22Rv1 (cell line): ENCODE results near the gene CNKSR3.

Experiments
- H3K27ac ChIP-seq: fragments of 450-650 bp; 2 replicates; pipeline ENCODE4 v1.5.1; 2017
- CTCF ChIP-seq: fragments of 450-650 bp; IDR thresholded peaks from 2 replicates; pipeline ENCODE4 v1.5.1; 2017; ENCODE audit warnings: mild to moderate bottlenecking
- ZFX ChIP-seq: fragments of 450-650 bp; IDR thresholded peaks from 2 replicates; pipeline ENCODE4 v1.6.1; 2017; ENCODE audit warnings: antibody characterized with exemption, borderline replicate concordance

Gene CNKSR3

GRCh38 chr6:154501578-154501868, 9.0 kb downstream of the CNKSR3 start:
- H3K27ac ChIP-seq, result no peak overlapping the region

GRCh38 chr6:154500769-154501577, 9.5 kb downstream of the CNKSR3 start:
- no peak for TF ChIP-seq ZFX
- TF ChIP-seq CTCF, result peak; percentile 68
- H3K27ac ChIP-seq, result no peak overlapping the region

More at GRCh38 chr6:154501578-154501868, 9.0 kb downstream of the CNKSR3 start:
- TF ChIP-seq ZFX, result no peak
- no peak for TF ChIP-seq CTCF

- H3K27ac ChIP-seq, result no peak overlapping the region
- TF ChIP-seq CTCF (no peak), ZFX (no peak)
Measured at GRCh38 chr6:154499855-154500589, 10.5 kb downstream of the CNKSR3 start.

GRCh38 chr6:154498340-154498934, 12.0 kb downstream of the CNKSR3 start:
- H3K27ac ChIP-seq, result no peak overlapping the region
- TF ChIP-seq ZFX (no peak), CTCF (no peak)

- TF ChIP-seq CTCF (no peak), ZFX (no peak)
Measured at GRCh38 chr6:154496793-154497517, 13.5 kb downstream of the CNKSR3 start.

GRCh38 chr6:154496186-154496585, 14.3 kb downstream of the CNKSR3 start:
- no peak for TF ChIP-seq CTCF
- no peak for TF ChIP-seq ZFX
- no peak overlapping the region for H3K27ac ChIP-seq

More at GRCh38 chr6:154496793-154497517, 13.5 kb downstream of the CNKSR3 start:
- H3K27ac ChIP-seq, result no peak overlapping the region
